Measurements from ENCODE around the gene TAAR8. TPM values are rescaled to one million over a fixed set of nuclear protein-coding genes. Genes with fewer than 3 reads are reported as not detected.
"Not testable (repeated sequence)": the region's sequence is repeated elsewhere in the genome, so short reads cannot be mapped to it uniquely, and the experiment has no call there.

The TAAR8 gene
- total RNA-seq, 1 donor from 2014 or later: not detected

DNA sequence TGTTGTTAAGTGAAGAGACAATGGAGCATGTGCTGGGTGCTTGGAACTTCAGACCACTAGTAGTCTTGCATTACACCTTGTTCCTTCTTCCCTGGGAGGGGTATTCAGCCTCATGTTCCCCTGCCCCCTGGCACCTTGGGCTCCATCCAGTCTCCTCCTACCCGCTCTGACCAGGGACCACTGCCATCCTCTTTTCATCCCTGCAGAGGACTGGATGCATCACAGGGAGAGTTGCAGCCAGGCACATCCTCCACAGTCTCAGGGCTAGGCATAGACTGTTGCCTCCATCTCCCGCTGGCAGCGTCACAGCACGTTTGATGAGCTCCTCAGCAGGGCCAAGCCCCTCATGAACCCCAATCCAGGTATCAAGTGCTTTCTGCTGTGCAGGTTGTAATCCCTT is 1.3 kb upstream of the TAAR8 start:
- H3K27ac Mint-ChIP-seq: no peak overlapping the region
- no peaks in the 10 kb centered on the region for H3K9me3 Mint-ChIP-seq
- TF ChIP-seq, protein P1, sequence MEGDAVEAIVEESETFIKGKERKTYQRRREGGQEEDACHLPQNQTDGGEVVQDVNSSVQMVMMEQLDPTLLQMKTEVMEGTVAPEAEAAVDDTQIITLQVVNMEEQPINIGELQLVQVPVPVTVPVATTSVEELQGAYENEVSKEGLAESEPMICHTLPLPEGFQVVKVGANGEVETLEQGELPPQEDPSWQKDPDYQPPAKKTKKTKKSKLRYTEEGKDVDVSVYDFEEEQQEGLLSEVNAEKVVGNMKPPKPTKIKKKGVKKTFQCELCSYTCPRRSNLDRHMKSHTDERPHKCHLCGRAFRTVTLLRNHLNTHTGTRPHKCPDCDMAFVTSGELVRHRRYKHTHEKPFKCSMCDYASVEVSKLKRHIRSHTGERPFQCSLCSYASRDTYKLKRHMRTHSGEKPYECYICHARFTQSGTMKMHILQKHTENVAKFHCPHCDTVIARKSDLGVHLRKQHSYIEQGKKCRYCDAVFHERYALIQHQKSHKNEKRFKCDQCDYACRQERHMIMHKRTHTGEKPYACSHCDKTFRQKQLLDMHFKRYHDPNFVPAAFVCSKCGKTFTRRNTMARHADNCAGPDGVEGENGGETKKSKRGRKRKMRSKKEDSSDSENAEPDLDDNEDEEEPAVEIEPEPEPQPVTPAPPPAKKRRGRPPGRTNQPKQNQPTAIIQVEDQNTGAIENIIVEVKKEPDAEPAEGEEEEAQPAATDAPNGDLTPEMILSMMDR (IDR thresholded peaks at IDR 0.05; ENCODE audit: unreplicated experiment): no peak
- no peak for DNase-seq (ENCODE audit: low spot score in 2 of 2, unreplicated experiment in 2 of 2)
- no peaks in the 10 kb centered on the region for H3K4me1 Mint-ChIP-seq
- no peaks in the 10 kb centered on the region for H3K36me3 Mint-ChIP-seq
- peaks cover 2% of the 10 kb centered on the region for H3K27me3 Mint-ChIP-seq (ENCODE audit: low read depth)
- no peak overlapping the region for H3K4me3 Mint-ChIP-seq

- H3K4me1 Mint-ChIP-seq; H3K27ac Mint-ChIP-seq; DNase-seq (ENCODE audit: low spot score in 2 of 2, unreplicated experiment in 2 of 2); H3K9me3 Mint-ChIP-seq; H3K36me3 Mint-ChIP-seq; H3K4me3 Mint-ChIP-seq: not testable (repeated sequence)
- peaks cover 10% of the 10 kb centered on the region for H3K27me3 Mint-ChIP-seq (ENCODE audit: low read depth)
Measured at GRCh38 chr6:132560087-132560486, 7.6 kb downstream of the TAAR8 start.

- Mint-ChIP-seq H3K9me3 (no peaks in the 10 kb centered on the region), H3K4me3 (no peak overlapping the region), H3K27me3 (ENCODE audit: low read depth) (peaks cover 13% of the 10 kb centered on the region), H3K36me3 (no peaks in the 10 kb centered on the region), H3K27ac (no peak overlapping the region), H3K4me1 (peaks cover 2% of the 10 kb centered on the region)
- TF ChIP-seq, protein P1 (IDR thresholded peaks at IDR 0.05; ENCODE audit: unreplicated experiment): no peak
- DNase-seq (ENCODE audit: low spot score in 2 of 2, unreplicated experiment in 2 of 2): no peak
Measured at GRCh38 chr6:132566404-132566803, 13.9 kb downstream of the TAAR8 start.

DNA sequence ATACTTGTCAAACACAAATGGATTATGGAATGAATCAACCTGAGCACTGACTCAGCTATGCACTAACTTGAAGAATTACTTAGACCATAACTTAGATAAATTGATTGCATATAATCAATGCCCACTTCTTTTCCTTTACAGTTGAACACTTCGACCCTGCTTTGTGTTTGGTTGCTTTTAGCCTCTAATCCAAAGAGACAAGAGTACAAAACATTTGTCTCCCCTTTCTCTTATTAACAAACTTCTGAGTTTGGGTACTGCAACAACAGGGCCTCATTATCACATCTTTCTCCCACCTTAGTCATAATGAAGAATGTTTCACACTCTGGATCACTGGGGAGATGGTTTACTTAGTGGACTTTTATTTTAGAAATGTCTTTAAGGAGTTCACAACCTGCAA is 15.1 kb downstream of the TAAR8 start:
- TF ChIP-seq, protein P1 (IDR thresholded peaks at IDR 0.05; ENCODE audit: unreplicated experiment): no peak
- no peak overlapping the region for H3K27ac Mint-ChIP-seq
- no peaks in the 10 kb centered on the region for H3K9me3 Mint-ChIP-seq
- DNase-seq (ENCODE audit: low spot score in 2 of 2, unreplicated experiment in 2 of 2): no peak
- H3K27me3 Mint-ChIP-seq (ENCODE audit: low read depth): peaks cover 15% of the 10 kb centered on the region
- peaks cover 2% of the 10 kb centered on the region for H3K4me1 Mint-ChIP-seq
- H3K36me3 Mint-ChIP-seq: no peaks in the 10 kb centered on the region
- no peak overlapping the region for H3K4me3 Mint-ChIP-seq

- no peaks in the 10 kb centered on the region for H3K36me3 Mint-ChIP-seq
- no peaks in the 10 kb centered on the region for H3K9me3 Mint-ChIP-seq
- peaks cover 2% of the 10 kb centered on the region for H3K4me1 Mint-ChIP-seq
- peaks cover 17% of the 10 kb centered on the region for H3K27me3 Mint-ChIP-seq (ENCODE audit: low read depth)
- H3K4me3 Mint-ChIP-seq: no peak overlapping the region
- no peak for DNase-seq (ENCODE audit: low spot score in 2 of 2, unreplicated experiment in 2 of 2)
- H3K27ac Mint-ChIP-seq: no peak overlapping the region
- TF ChIP-seq, protein P1 (IDR thresholded peaks at IDR 0.05; ENCODE audit: unreplicated experiment): no peak
Measured at GRCh38 chr6:132568611-132569010, 16.1 kb downstream of the TAAR8 start.

DNA sequence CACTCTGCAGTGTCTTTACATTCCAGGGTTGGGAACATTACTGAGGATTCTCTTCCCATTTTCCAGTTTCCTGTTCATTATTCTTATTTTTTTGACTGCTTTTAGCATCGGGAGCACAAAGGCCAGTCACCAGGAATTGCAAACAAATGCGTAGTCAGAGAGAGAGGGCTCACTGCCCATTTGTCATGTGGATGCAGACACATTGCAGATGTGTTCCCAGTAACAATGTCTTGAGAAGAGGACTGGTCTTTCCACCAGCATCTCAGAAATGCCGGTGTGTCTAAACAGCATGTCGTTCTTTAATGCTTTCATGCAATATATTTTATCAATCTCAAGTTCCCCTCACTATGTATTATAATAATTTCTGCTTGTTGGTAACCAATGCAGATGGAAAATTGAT is 16.7 kb downstream of the TAAR8 start:
- no peak overlapping the region for H3K27ac Mint-ChIP-seq
- H3K27me3 Mint-ChIP-seq (ENCODE audit: low read depth): peaks cover 16% of the 10 kb centered on the region
- H3K4me3 Mint-ChIP-seq: no peak overlapping the region
- DNase-seq (ENCODE audit: low spot score in 2 of 2, unreplicated experiment in 2 of 2): no peak
- no peaks in the 10 kb centered on the region for H3K9me3 Mint-ChIP-seq
- H3K36me3 Mint-ChIP-seq: no peaks in the 10 kb centered on the region
- peaks cover 2% of the 10 kb centered on the region for H3K4me1 Mint-ChIP-seq
- TF ChIP-seq, protein P1 (IDR thresholded peaks at IDR 0.05; ENCODE audit: unreplicated experiment): no peak
